Measurements from ENCODE around the gene POMGNT1. TPM values are rescaled to one million over a fixed set of nuclear protein-coding genes. Genes with fewer than 3 reads are reported as not detected.

POMGNT1 gene
- total and polyA plus RNA-seq, 12 donors = 74.3 to 164 (median 142) TPM

GRCh38 chr1:46181343-46182260 lies 16.6 kb downstream of the POMGNT1 start:
- Histone ChIP-seq H3K27ac (peak overlapping the region in 4 of 10 donors; percentile 34 to 50 (median 38)), H3K9me3 (no peaks in the 10 kb centered on the region), H3K36me3 (no peaks in the 10 kb centered on the region), H3K4me1 (peaks cover 5 to 55% (median 27%) of the 10 kb centered on the region in 9 donors), H3K4me3 (no peak overlapping the region), H3K27me3 (no peaks in the 10 kb centered on the region)
- intact Hi-C loops (cut with DNase I) = loop anchor here in 5 of 10 donors (2.0 to 10.0 kb wide), 4 partner anchors 41 to 297 kb away; no protein-coding TSS in a partner anchor
- WGBS, 2 donors = 60 to 69% methylated on average over 10 of the region's 10 CpGs
- ATAC-seq (no peak), DNase-seq (no peak)
- no peak for TF ChIP-seq CTCF (IDR thresholded peaks at IDR 0.05)

- intact Hi-C loops (cut with DNase I) = loop anchor here in 5 of 10 donors (2.0 to 10.0 kb wide), 4 partner anchors 42 to 295 kb away; no protein-coding TSS in a partner anchor
- H3K9me3 ChIP-seq = no peaks in the 10 kb centered on the region
- peaks cover 5 to 62% (median 35%) of the 10 kb centered on the region in 9 donors for H3K4me1 ChIP-seq
- ATAC-seq (peak in 2 of 8 donors; percentile 16 to 18), DNase-seq (no peak)
- H3K36me3 ChIP-seq = no peaks in the 10 kb centered on the region
- H3K4me3 ChIP-seq = no peak overlapping the region
- peak in 3 of 9 donors; percentile 6 to 36 (median 15) for TF ChIP-seq CTCF (IDR thresholded peaks at IDR 0.05)
- WGBS, 2 donors = 65% methylated on average over 12 of the region's 12 CpGs
- no peaks in the 10 kb centered on the region for H3K27me3 ChIP-seq
- H3K27ac ChIP-seq = no peak overlapping the region
These were observed 18.1 kb downstream of the POMGNT1 start for GRCh38 chr1:46180082-46180616.

- DNase-seq (peak; percentile 59 to 88), ATAC-seq (peak; percentile 72 to 92 (median 87))
- peak; percentile 85 to 95 (median 89) for TF ChIP-seq CTCF (IDR thresholded peaks at IDR 0.05)
- 13 to 15% methylated on average over 10 of the region's 10 CpGs for WGBS, 2 donors
- Histone ChIP-seq H3K9me3 (no peaks in the 10 kb centered on the region), H3K4me1 (peaks cover 7 to 70% (median 42%) of the 10 kb centered on the region in 9 donors), H3K27ac (peak overlapping the region in 8 of 10 donors; percentile 23 to 69 (median 56)), H3K4me3 (peak overlapping the region in 2 of 10 donors; percentile 10 to 33), H3K36me3 (no peaks in the 10 kb centered on the region), H3K27me3 (no peaks in the 10 kb centered on the region)
- intact Hi-C loops (cut with DNase I) = loop anchor here (1.0 to 10.0 kb wide), 8 partner anchors 43 to 295 kb away; no protein-coding TSS in a partner anchor
These were observed 18.8 kb downstream of the POMGNT1 start for GRCh38 chr1:46179138-46180081.

Measured in heart right ventricle (tissue), 16 donors.